Placental pericyte (primary cell): ENCODE results near the gene CDH6. TPM values are rescaled to one million over a fixed set of nuclear protein-coding genes. Genes with fewer than 3 reads are reported as not detected.

ENCODE experiments used
- total RNA-seq: library from RNA; depleted of rRNA; stranded (reverse); fragments of >200 nt; gene quantifications from 2 replicates; pipeline ENCODE4 v1.2.3, GENCODE V29; 2012

The CDH6 gene
- total RNA-seq: 5.7 TPM in 1 of 2 replicates, not detected in the other

GRCh38 chr5:31193591-31194467 is at the start of gene CDH6:
Gene CDH6, plus strand, starts transcription at chr5:31193686. Its CDS starts 73,788 bp downstream, at chr5:31267474.

